Neural progenitor cell (in vitro differentiated cells): ENCODE results near the gene ANO2. TPM values are rescaled to one million over a fixed set of nuclear protein-coding genes. Genes with fewer than 3 reads are reported as not detected.

Experiments used
- DNase-seq: peaks from one replicate; pipeline ENCODE4 v3.0.0-alpha.2; 2016; ENCODE audit warnings: low spot score
- H2AFZ ChIP-seq: fragments of 200-600 bp; sonication (generic); replicated peaks from 2 replicates; pipeline ENCODE4 v1.6.1; 2016; ENCODE audit warnings: antibody characterized with exemption
- H3F3A ChIP-seq: fragments of 200-600 bp; sonication (generic); 2 replicates; pipeline ENCODE4 v1.6.1; 2016; ENCODE audit warnings: antibody characterized with exemption, low read depth
- H3K27ac ChIP-seq: fragments of 200-600 bp; sonication (generic); 2 replicates; pipeline ENCODE4 v1.5.1; 2016; ENCODE audit warnings: mild to moderate bottlenecking
- H3K27me3 ChIP-seq: fragments of 200-600 bp; sonication (generic); 2 replicates; pipeline ENCODE4 v1.6.1; 2016; ENCODE audit warnings: mild to moderate bottlenecking, moderate library complexity
- H3K36me3 ChIP-seq: fragments of 200-600 bp; sonication (generic); 2 replicates; pipeline ENCODE4 v1.5.1; 2016
- H3K4me1 ChIP-seq: fragments of 200-600 bp; sonication (generic); 2 replicates; pipeline ENCODE4 v1.6.1; 2016; ENCODE audit warnings: mixed run types
- H3K4me2 ChIP-seq: fragments of 200-600 bp; sonication (generic); 2 replicates; pipeline ENCODE4 v1.6.1; 2016
- H3K4me3 ChIP-seq: fragments of 200-600 bp; sonication (generic); 2 replicates; pipeline ENCODE4 v1.5.1; 2016
- H3K79me2 ChIP-seq: fragments of 200-600 bp; sonication (generic); 2 replicates; pipeline ENCODE4 v1.6.1; 2016; ENCODE audit warnings: low read depth
- H3K9ac ChIP-seq: fragments of 200-600 bp; sonication (generic); 2 replicates; pipeline ENCODE4 v1.6.1; 2016
- H3K9me3 ChIP-seq: fragments of 200-600 bp; sonication (generic); 2 replicates; pipeline ENCODE4 v1.5.1; 2016; ENCODE audit warnings: low read depth
- H4K20me1 ChIP-seq: fragments of 200-600 bp; sonication (generic); 2 replicates; pipeline ENCODE4 v1.6.1; 2016; ENCODE audit warnings: low read depth
- H3K27ac Mint-ChIP-seq: 3 replicates; pipeline ENCODE4 v1.8.0; 2021; ENCODE audit warnings: mixed read lengths
- H3K27me3 Mint-ChIP-seq: 2 replicates; pipeline ENCODE4 v1.8.0; 2022; ENCODE audit warnings: low read depth, mild to moderate bottlenecking, inconsistent platforms, moderate library complexity, mixed read lengths; ENCODE audit not compliant: insufficient read depth
- H3K36me3 Mint-ChIP-seq: 3 replicates; pipeline ENCODE4 v1.8.0; 2021; ENCODE audit warnings: mixed read lengths
- H3K4me1 Mint-ChIP-seq: 3 replicates; pipeline ENCODE4 v1.8.0; 2021; ENCODE audit warnings: mixed read lengths
- H3K4me3 Mint-ChIP-seq: 3 replicates; pipeline ENCODE4 v1.8.0; 2021; ENCODE audit warnings: mild to moderate bottlenecking, moderate library complexity, mixed read lengths
- H3K9me3 Mint-ChIP-seq: 3 replicates; pipeline ENCODE4 v1.8.0; 2020; ENCODE audit warnings: mixed read lengths
- CTCF ChIP-seq: fragments of 200-600 bp; sonication (generic); IDR thresholded peaks from 2 replicates; pipeline ENCODE4 v1.5.1; 2017; ENCODE audit warnings: antibody characterized with exemption, mild to moderate bottlenecking
- EZH2 ChIP-seq: fragments of 200-600 bp; sonication (generic); IDR thresholded peaks from 2 replicates; pipeline ENCODE4 v1.6.1; 2017; ENCODE audit warnings: antibody characterized with exemption, mild to moderate bottlenecking, moderate library complexity
- EZH2phosphoT487 ChIP-seq: fragments of 200-600 bp; sonication (generic); IDR thresholded peaks from 2 replicates; pipeline ENCODE4 v1.6.1; 2017; ENCODE audit warnings: antibody characterized with exemption
- total RNA-seq: library from RNA; depleted of rRNA; stranded (reverse); fragments of >200 nt; gene quantifications from 2 replicates; pipeline ENCODE4 v1.2.3, GENCODE V29; 2015; ENCODE audit warnings: low replicate concordance

Gene ANO2
- total RNA-seq, 1 donor from 2014 or later = 4.8 TPM

- no peaks in the 10 kb centered on the region for H3K36me3 ChIP-seq
- no peak overlapping the region for H3K4me3 ChIP-seq
- no peaks in the 10 kb centered on the region for H3K27me3 ChIP-seq
- Mint-ChIP-seq H3K4me1 (peaks cover 3% of the 10 kb centered on the region), H3K9me3 (peaks cover 2% of the 10 kb centered on the region), H3K27ac (no peak overlapping the region), H3K4me3 (no peak overlapping the region), H3K36me3 (peaks cover 1% of the 10 kb centered on the region), H3K27me3 (peaks cover 3% of the 10 kb centered on the region)
- TF ChIP-seq CTCF = no peak
- no peak for TF ChIP-seq EZH2
- no peak for TF ChIP-seq EZH2phosphoT487
- DNase-seq = no peak
- no peaks in the 10 kb centered on the region for H3K79me2 ChIP-seq
- no peaks in the 10 kb centered on the region for H3F3A ChIP-seq
- H2AFZ ChIP-seq = no peak overlapping the region
- H3K9me3 ChIP-seq = no peaks in the 10 kb centered on the region
- peaks cover 9% of the 10 kb centered on the region for H3K4me1 ChIP-seq
- no peak overlapping the region for H3K27ac ChIP-seq
- H4K20me1 ChIP-seq = no peaks in the 10 kb centered on the region
- no peak overlapping the region for H3K9ac ChIP-seq
- H3K4me2 ChIP-seq = no peak overlapping the region
These were observed 152.7 kb downstream of the ANO2 start for GRCh38 chr12:5792343-5792742.

GRCh38 chr12:5789469-5789968 lies 155.5 kb downstream of the ANO2 start:
- H3K4me2 ChIP-seq = no peak overlapping the region

GRCh38 chr12:5787828-5788227 lies 157.2 kb downstream of the ANO2 start:
- H3K4me3 ChIP-seq = no peak overlapping the region
- peaks cover 2% of the 10 kb centered on the region for H3K9me3 Mint-ChIP-seq
- H3K4me1 Mint-ChIP-seq = peaks cover 3% of the 10 kb centered on the region
- no peak overlapping the region for H3K9ac ChIP-seq
- no peak overlapping the region for H3K4me2 ChIP-seq
- H3K27me3 Mint-ChIP-seq = peaks cover 6% of the 10 kb centered on the region
- H3K4me3 Mint-ChIP-seq = no peak overlapping the region
- H3K36me3 ChIP-seq = no peaks in the 10 kb centered on the region
- no peaks in the 10 kb centered on the region for H3K79me2 ChIP-seq
- no peak overlapping the region for H2AFZ ChIP-seq
- no peak overlapping the region for H3K27ac Mint-ChIP-seq
- H3K4me1 ChIP-seq = peaks cover 9% of the 10 kb centered on the region
- H3K36me3 Mint-ChIP-seq = peaks cover 1% of the 10 kb centered on the region
- H3F3A ChIP-seq = no peaks in the 10 kb centered on the region
- no peak for DNase-seq
- no peaks in the 10 kb centered on the region for H4K20me1 ChIP-seq
- no peak for TF ChIP-seq EZH2phosphoT487
- no peak for TF ChIP-seq CTCF
- no peak for TF ChIP-seq EZH2
- no peaks in the 10 kb centered on the region for H3K9me3 ChIP-seq
- H3K27me3 ChIP-seq = no peaks in the 10 kb centered on the region
- H3K27ac ChIP-seq = no peak overlapping the region

More at GRCh38 chr12:5789469-5789968, 155.5 kb downstream of the ANO2 start:
- no peak for TF ChIP-seq EZH2phosphoT487
- no peak for TF ChIP-seq EZH2
- TF ChIP-seq CTCF = no peak
- Mint-ChIP-seq H3K9me3 (peaks cover 2% of the 10 kb centered on the region), H3K27ac (no peak overlapping the region), H3K4me3 (no peak overlapping the region), H3K36me3 (peaks cover 1% of the 10 kb centered on the region), H3K27me3 (peaks cover 6% of the 10 kb centered on the region), H3K4me1 (peaks cover 3% of the 10 kb centered on the region)
- H2AFZ ChIP-seq = no peak overlapping the region
- no peaks in the 10 kb centered on the region for H3F3A ChIP-seq
- H3K36me3 ChIP-seq = no peaks in the 10 kb centered on the region
- no peak overlapping the region for H3K4me3 ChIP-seq
- H3K27me3 ChIP-seq = no peaks in the 10 kb centered on the region
- peaks cover 9% of the 10 kb centered on the region for H3K4me1 ChIP-seq
- no peaks in the 10 kb centered on the region for H4K20me1 ChIP-seq
- no peaks in the 10 kb centered on the region for H3K79me2 ChIP-seq
- no peak overlapping the region for H3K9ac ChIP-seq
- DNase-seq = no peak
- no peaks in the 10 kb centered on the region for H3K9me3 ChIP-seq
- no peak overlapping the region for H3K27ac ChIP-seq
